Stromal cell of bone marrow (primary cell): ENCODE measurements around the gene CCDC183.
A peak's percentile ranks its signal among the peaks of the same experiment; 100 is the strongest.
"Not testable (repeated sequence)": the region's sequence is repeated elsewhere in the genome, so short reads cannot be mapped to it uniquely, and the experiment has no call there.

Experiments
- DNase-seq: peaks from one replicate; pipeline ENCODE4 v3.0.0-alpha.2; 2012; ENCODE audit warnings: low read depth

CCDC183 gene

DNA sequence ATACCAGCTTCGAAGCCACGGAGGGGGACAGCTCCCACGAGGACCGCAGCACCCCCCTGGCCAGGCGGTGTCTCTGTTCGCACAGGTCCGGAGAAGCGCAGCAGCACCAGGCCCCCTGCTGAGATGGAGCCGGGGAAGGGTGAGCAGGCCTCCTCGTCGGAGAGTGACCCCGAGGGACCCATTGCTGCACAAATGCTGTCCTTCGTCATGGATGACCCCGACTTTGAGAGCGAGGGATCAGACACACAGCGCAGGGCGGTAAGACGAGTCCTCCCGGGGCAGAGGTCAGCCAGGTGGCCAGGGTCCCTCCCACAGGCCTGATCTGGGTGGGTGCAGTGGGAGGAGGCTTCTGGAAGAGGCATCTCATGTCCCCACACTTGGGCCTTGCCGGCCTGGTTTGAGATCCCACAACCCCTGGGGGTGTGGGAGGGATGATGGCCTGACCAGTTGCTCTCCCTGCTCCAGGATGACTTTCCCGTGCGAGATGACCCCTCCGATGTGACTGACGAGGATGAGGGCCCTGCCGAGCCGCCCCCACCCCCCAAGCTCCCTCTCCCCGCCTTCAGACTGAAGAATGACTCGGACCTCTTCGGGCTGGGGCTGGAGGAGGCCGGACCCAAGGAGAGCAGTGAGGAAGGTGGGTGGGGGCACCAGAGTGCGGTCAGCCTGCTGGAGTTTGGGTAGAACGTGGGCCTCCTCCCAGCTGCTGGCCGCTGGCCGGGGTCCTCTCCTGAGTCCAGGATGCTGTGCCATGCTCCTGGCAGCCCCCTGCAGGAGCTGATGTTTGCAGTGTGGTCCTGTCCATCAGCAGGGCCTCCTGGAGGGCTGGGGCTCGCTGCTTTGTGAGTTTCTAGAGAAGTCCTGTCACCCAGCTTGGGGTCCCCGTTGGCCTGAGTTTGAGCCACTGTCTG lies 43.3 kb downstream of the CCDC183 start:
- DNase-seq: no peak

DNA sequence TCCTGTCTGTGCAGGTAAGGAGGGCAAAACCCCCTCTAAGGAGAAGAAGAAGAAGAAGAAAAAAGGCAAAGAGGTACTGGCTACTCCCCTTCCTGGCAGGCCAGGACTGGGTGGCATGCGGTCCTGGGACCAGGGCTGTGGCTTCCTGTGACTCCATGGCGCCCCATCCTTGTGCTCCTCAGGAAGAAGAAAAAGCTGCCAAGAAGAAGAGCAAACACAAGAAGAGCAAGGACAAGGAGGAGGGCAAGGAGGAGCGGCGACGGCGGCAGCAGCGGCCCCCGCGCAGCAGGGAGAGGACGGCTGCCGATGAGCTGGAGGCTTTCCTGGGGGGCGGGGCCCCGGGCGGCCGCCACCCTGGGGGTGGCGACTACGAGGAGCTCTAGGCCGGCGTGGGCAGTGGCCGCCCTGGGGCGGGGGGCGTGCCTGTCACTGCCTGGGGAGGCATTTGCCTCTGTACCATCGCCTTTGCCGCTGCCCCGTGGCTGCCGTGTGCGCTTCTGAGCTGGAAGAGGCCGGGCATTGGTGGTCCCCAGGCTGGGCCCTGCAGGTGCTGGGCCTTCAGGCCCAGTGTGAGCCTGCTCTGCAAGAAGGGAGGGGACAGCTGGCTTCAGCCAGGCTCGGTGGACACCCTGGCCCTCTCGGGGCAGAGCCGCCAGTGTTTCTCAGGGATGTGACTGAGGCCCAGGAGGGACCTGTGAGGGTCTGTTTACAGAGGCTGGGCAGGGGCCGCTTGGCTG lies 44.2 kb downstream of the CCDC183 start:
- DNase-seq: no peak

- no peak for DNase-seq
Measured at GRCh38 chr9:136840877-136841645, 44.9 kb downstream of the CCDC183 start.

DNA sequence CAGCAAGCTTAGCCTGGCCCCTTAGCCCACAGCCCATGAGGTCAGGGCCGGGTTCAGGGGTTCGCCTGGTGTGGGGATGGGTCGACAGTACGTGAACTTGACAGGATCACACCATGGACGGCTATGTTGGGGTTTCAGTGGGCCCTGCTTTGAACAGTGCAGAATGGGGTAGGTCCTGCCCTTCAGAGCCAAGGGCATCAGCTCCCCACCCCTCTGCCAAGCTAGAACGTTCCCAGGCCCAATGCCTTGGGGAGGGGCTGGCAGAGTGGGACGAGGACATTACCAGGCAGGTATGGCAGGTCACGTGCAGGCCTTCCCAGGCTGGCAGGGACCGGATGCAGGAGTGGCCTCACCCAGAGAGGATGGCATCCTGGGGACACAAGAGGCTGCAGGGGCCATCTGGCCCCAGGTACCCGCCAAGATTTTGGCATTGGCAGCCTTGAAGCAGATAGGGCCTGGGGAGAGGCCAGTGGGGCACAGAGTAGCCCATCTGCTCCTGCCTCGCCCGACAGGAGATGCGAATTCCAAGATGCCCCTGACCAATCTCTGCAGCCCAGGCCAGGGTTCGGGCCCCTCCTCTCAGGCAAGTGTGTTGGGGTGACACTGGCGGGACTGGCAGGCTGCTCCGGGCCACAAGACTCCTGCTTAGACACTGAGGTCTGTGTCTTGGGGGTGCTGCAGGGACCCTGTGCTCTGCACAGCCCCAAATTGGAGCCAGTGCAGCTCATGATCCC lies 45.7 kb downstream of the CCDC183 start:
- DNase-seq: not testable (repeated sequence)

GRCh38 chr9:136842380-136842948 lies 46.3 kb downstream of the CCDC183 start, which contains the start of gene AJM1:
AJM1 (plus strand) TSS chr9:136842478; CDS start chr9:136844415, 1,937 bp downstream.
- not testable (repeated sequence) for DNase-seq

DNA sequence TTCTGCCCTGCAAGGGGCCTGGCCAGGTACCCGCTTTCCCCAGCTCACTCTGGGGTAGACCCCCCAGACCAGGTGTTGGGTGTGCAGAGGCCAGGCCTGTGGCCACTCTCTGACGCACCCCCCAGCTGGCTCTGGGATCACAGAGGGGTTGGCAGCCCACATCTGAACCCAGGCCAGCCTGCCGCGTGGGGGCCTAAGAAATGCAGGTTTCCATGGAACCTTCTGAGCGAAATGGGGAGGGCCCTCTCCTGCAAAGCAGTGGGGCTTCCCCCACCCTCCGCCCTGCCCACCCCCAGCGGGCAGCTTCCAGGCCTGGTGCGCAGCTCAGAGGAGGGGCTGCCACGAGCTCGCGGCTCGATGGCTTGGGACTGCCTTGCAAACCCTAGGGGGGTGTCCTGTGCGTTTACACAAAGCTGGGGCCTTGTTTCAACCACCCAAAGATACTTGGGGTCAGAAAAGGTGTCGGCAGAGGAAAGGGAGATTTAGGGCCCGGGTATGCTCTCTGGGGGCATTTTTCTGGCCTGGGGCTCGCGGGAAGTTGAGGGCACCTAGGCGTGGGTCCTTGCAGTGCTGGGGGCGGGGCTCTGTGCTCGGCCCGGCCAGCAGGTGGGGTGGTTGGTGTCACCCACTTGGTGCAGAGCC lies 47.1 kb downstream of the CCDC183 start:
- not testable (repeated sequence) for DNase-seq

GRCh38 chr9:136843801-136844740 lies 47.9 kb downstream of the CCDC183 start:
- DNase-seq: not testable (repeated sequence)

GRCh38 chr9:136844761-136845464 lies 48.8 kb downstream of the CCDC183 start:
- no peak for DNase-seq

GRCh38 chr9:136845465-136846260 lies 49.5 kb downstream of the CCDC183 start:
- DNase-seq: no peak

GRCh38 chr9:136846376-136847087 lies 50.4 kb downstream of the CCDC183 start:
- DNase-seq: no peak

DNA sequence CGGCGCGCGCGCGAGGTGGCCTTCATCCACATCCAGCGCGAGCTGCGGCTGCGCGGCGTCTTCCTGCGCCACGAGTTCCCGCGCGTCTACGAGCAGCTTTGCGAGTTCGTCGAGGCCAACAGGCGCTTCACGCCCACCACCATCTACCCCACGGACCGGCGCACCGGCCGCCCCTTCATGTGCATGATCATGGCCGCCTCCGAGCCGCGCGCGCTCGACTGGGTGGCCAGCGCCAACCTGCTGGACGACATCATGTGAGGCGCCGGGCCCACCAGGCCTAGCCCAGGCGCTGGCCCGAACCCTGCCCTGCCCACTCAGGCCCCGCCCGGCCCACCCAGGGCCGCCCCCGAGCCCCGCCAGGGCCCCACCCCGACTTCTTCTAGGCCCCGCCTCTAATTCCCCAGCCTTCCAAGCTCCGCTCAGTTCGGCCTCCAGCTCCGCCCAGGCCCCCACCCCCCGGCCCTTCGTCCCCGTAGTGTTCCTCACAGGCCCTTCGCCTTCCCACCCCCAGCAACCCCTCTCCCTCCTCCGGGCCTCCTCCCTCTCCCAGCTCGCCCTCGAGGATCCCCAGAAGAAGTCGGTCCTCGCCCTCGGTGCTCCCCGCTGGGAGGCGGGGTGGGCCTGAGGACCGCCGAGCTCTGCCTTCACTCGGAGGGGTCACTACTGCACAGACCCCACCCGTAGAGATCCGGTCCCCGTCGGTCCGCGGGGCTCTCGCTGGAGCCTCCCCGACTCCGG lies 51.1 kb downstream of the CCDC183 start:
- DNase-seq: no peak

GRCh38 chr9:136847826-136848392 lies 51.8 kb downstream of the CCDC183 start:
- DNase-seq: peak; percentile 56

DNA sequence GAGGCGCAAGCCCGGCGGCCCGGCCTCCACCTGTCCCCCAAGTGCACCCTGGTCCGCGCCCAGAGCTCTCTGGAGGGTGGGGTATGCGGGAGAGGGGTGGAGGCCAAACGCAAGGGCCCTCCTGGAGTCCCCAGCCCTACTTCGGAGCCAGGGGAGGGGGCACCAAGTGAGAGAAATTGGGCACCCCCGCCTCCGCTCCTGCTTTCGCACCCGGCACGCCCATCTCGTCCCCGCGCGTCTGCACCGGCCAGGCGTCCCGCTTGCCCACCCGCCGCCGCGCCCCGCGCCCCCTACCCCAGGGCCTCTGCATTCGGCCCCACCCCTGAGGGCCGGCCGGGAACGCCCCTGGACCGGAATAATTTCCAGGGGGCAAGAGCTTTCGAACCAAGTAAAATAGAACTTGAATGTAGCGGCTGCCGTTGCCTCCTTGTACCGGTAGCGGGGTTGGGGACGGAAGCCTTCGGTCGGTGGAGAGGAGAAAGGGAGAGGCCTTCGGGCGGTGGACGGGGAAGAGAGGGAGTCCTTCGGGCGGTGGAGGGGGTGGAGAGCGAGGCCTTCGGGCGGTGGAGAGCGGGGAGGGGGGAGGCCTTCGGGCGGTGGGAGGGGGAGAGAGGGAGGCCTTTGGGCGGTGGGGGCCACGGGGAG lies 52.4 kb downstream of the CCDC183 start:
- DNase-seq: no peak

GRCh38 chr9:136849038-136849959 lies 53.2 kb downstream of the CCDC183 start, which contains the start of gene PHPT1:
PHPT1 (plus strand) TSS chr9:136849409; CDS start chr9:136849431, 22 bp downstream.
- DNase-seq: peak; percentile 96
